Measurements from ENCODE around the gene ARHGAP32.

DNA sequence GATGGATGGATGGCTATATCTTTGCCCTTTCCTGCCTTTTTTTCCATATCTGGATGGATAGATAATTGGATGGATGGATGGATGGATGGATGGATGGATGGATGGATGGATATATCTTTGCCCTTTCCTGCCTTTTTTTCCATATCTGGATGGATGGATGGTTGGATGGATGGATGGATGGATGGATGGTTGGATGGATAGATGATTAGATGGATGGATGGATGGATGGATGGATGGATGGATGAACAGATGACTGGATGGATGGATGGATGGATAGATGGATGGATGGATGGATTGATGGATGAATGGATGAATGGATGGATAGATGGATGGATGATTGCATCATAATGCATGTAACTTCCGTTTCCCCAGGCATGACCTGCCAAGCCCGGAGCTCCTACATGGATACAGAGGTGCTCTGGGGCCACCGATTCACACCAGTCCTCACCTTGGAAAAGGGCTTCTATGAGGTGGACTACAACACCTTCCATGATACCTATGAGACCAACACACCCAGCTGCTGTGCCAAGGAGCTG lies 276.0 kb downstream of the ARHGAP32 start:
- TF ChIP-seq ZNF8 (CRISPR knock-in tag; IDR thresholded peaks at IDR 0.05) (no peak), ISL1 (CRISPR knock-in tag; IDR thresholded peaks at IDR 0.05) (no peak), GLIS3 (CRISPR knock-in tag; IDR thresholded peaks at IDR 0.05) (no peak), ZC3H10 (CRISPR knock-in tag; IDR thresholded peaks at IDR 0.05) (no peak)
- TF ChIP-seq, protein P1, sequence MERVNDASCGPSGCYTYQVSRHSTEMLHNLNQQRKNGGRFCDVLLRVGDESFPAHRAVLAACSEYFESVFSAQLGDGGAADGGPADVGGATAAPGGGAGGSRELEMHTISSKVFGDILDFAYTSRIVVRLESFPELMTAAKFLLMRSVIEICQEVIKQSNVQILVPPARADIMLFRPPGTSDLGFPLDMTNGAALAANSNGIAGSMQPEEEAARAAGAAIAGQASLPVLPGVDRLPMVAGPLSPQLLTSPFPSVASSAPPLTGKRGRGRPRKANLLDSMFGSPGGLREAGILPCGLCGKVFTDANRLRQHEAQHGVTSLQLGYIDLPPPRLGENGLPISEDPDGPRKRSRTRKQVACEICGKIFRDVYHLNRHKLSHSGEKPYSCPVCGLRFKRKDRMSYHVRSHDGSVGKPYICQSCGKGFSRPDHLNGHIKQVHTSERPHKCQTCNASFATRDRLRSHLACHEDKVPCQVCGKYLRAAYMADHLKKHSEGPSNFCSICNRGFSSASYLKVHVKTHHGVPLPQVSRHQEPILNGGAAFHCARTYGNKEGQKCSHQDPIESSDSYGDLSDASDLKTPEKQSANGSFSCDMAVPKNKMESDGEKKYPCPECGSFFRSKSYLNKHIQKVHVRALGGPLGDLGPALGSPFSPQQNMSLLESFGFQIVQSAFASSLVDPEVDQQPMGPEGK (CRISPR knock-in tag; IDR thresholded peaks at IDR 0.05; ENCODE audit: borderline replicate concordance): no peak
- TF ChIP-seq, protein P2, sequence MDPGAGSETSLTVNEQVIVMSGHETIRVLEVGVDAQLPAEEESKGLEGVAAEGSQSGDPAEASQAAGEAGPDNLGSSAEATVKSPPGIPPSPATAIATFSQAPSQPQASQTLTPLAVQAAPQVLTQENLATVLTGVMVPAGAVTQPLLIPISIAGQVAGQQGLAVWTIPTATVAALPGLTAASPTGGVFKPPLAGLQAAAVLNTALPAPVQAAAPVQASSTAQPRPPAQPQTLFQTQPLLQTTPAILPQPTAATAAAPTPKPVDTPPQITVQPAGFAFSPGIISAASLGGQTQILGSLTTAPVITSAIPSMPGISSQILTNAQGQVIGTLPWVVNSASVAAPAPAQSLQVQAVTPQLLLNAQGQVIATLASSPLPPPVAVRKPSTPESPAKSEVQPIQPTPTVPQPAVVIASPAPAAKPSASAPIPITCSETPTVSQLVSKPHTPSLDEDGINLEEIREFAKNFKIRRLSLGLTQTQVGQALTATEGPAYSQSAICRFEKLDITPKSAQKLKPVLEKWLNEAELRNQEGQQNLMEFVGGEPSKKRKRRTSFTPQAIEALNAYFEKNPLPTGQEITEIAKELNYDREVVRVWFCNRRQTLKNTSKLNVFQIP (CRISPR knock-in tag; IDR thresholded peaks at IDR 0.05; ENCODE audit: borderline replicate concordance, low read depth): no peak
